RWPE1 (cell line): ENCODE data around the gene DIDO1.

Experiments used
- CTCF ChIA-PET: fragments of 350-600 bp; sonication (Branson Sonifier 250); formaldehyde crosslinking; extraction: SDS; loops from one replicate; lab custom pipeline; 2021; lab: Yijun Ruan, JAX
- POLR2A ChIA-PET: fragments of 400-600 bp; formaldehyde crosslinking; extraction: SDS; loops from one replicate; lab custom pipeline; 2020; ENCODE audit warnings: antibody characterized with exemption; ENCODE audit not compliant: low non-redundant PET; lab: Yijun Ruan, JAX
- DNase-seq: peaks from one replicate; pipeline ENCODE4 v3.0.0; 2012; ENCODE audit warnings: low spot score
- H3K27ac ChIP-seq: fragments of 450-650 bp; 2 replicates; pipeline ENCODE4 v1.5.1; 2017
- TF ChIP-seq, protein P1 (sequence below): fragments of 450-650 bp; conservative IDR thresholded peaks from 2 replicates; pipeline ENCODE4 v1.5.1; 2017; ENCODE audit warnings: low read depth, mild to moderate bottlenecking

Gene DIDO1

DNA sequence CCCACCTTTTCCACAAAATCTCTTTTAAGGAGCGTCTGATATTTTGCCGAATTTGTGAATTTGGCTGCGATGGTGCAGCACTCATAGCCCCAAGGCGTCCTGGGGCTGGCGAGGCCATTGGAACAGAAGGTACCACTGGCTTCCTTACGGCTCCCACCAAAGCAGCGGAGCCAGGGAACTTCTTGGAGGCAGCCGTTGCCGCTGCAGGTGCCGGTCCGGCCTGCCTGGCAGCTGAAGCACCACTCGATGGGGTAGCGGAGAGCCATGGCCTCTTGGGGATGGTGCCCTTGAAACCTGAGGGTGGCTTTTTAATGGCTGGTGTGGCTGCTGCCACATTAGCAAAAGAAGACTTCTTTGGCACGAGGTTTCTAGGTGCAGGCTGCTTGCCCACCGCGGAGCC is 29.8 kb downstream of the DIDO1 start:
- CTCF ChIA-PET, result interaction anchor here (0.6 kb wide), 1 partner anchor 10 kb away, joined by 3 read pairs; no protein-coding TSS in a partner anchor
- POLR2A ChIA-PET, result no interaction called here
- no peak for DNase-seq
- no peak overlapping the region for H3K27ac ChIP-seq
- TF ChIP-seq, protein P1, sequence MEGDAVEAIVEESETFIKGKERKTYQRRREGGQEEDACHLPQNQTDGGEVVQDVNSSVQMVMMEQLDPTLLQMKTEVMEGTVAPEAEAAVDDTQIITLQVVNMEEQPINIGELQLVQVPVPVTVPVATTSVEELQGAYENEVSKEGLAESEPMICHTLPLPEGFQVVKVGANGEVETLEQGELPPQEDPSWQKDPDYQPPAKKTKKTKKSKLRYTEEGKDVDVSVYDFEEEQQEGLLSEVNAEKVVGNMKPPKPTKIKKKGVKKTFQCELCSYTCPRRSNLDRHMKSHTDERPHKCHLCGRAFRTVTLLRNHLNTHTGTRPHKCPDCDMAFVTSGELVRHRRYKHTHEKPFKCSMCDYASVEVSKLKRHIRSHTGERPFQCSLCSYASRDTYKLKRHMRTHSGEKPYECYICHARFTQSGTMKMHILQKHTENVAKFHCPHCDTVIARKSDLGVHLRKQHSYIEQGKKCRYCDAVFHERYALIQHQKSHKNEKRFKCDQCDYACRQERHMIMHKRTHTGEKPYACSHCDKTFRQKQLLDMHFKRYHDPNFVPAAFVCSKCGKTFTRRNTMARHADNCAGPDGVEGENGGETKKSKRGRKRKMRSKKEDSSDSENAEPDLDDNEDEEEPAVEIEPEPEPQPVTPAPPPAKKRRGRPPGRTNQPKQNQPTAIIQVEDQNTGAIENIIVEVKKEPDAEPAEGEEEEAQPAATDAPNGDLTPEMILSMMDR, result no peak

DNA sequence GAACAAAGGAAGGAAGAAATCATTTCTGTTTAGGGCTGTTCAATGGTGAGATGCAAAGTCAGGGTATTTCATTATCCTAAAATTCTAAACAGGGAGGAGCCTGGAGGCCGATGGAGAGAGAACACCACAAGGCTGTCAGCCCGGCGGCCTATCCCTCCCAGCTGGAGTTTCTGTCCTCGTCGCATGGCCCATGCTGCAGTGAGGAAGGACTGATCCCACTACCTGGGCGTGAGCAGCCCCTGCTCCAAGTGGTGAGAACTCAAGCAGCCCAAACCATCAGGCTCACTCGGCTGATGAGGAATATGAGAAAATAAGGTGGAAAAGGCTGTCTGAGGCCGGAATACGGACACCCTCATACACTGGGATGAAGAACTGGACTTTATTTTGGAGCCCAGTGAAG is 30.8 kb downstream of the DIDO1 start:
- POLR2A ChIA-PET, result no interaction called here
- DNase-seq, result no peak
- peak overlapping the region; percentile 5; the same call in 1 of the 2 replicates for H3K27ac ChIP-seq
- TF ChIP-seq, protein P1, result no peak
- CTCF ChIA-PET, result no interaction called here

DNA sequence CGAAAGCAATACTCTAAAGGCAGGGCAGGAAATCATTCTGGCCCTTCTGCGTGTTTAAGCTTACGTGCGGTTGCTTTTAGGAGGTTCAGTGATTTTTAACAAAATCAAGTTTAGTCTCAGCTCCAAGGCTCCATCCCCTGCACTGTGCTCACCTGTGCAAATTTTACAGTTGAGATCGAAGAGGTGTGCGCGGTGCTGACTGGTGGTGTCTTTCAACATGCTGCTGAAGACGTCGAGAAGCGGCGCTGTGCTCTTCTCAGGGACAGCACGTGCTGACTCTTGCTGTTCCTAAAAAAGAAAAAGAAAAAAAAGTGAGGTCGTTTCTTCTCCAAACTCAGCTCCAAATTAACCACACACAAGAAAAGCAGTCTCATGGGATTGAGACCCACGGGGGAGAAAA is 32.0 kb downstream of the DIDO1 start:
- ChIA-PET POLR2A (interaction anchor here (0.5 kb wide), 1 partner anchor 10 kb away, joined by 3 read pairs; no protein-coding TSS in a partner anchor), CTCF (interaction anchor here (0.6 to 2.2 kb wide), 2 partner anchors 19 to 80 kb away, joined by 3 to 7 read pairs; no protein-coding TSS in a partner anchor)
- TF ChIP-seq, protein P1, result no peak
- H3K27ac ChIP-seq, result no peak overlapping the region
- no peak for DNase-seq

DNA sequence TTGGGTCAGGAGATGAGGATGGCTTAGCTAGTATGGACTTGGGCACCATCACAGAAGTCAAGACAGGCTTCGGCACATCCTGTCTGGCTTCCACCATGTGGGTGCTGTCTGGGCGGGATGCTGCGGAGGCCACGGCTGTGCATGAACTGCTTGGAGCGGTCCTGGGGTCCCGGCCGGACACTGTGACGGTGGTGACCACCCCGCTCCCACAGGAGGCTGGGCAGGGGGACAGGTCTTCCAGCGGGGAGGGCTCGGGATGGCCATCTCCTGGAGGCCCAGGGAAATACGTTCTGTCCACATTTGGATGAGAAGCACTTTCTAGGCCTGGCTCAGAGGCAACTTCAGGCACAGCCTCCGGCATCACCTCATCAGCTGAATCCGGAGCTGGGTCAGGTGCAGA is 32.6 kb downstream of the DIDO1 start:
- TF ChIP-seq, protein P1, result no peak
- POLR2A ChIA-PET, result no interaction called here

DNA sequence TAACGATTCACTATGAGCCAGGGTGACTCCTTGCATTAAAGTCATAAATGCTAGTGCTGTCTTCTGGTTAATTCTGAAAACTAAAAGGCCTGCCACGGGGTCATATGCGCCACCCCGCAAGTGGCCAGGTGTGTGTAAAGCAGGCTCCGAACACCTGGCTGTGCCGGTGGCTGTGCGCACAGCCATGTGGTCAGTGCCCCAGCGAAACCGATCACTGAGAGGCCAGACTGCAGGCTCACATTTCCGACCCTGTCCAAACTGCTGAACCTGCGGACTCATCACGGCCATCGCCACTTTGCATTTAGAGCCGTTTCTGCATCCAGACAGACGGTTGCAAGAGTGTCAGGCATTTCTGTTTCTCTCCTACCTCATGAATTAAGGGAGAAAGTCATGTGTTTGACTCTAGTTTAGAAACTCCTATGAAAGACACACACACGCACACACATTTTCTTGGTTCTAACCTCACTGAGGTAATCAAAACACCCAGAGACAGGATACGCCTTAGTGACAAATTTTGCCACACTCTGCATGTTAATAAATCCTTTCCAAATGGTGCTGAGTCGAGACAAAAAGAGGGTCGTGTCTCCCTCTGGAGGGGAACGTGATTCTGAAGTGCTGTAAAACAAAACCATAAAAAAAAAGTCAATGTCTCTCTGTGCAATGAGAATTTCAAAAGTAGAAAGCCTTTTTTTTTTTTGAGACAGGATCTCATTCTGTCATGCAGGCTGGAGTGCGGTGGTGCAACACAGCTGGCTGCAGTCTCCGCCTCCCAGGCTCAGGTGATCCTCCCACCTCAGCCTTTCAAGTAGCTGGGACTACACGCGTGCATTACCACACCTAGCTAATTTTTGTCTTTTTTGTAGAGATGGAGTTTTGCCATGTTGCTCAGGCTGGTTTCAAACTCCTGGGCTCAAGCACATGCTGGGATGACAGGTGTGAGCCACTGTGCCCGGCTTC is 33.7 kb downstream of the DIDO1 start:
- no peak overlapping the region for H3K27ac ChIP-seq
- TF ChIP-seq, protein P1, result no peak
- ChIA-PET POLR2A (no interaction called here), CTCF (interaction anchor here (0.6 to 2.2 kb wide), 4 partner anchors 17 to 420 kb away, joined by 4 to 7 read pairs (median 4); no protein-coding TSS in a partner anchor)
- no peak for DNase-seq

More for the DNA sequence above, 32.6 kb downstream of the DIDO1 start:
- CTCF ChIA-PET, result interaction anchor here (0.6 to 2.2 kb wide), 4 partner anchors 18 to 421 kb away, joined by 3 to 7 read pairs (median 4); no protein-coding TSS in a partner anchor
- no peak overlapping the region for H3K27ac ChIP-seq
- DNase-seq, result no peak

DNA sequence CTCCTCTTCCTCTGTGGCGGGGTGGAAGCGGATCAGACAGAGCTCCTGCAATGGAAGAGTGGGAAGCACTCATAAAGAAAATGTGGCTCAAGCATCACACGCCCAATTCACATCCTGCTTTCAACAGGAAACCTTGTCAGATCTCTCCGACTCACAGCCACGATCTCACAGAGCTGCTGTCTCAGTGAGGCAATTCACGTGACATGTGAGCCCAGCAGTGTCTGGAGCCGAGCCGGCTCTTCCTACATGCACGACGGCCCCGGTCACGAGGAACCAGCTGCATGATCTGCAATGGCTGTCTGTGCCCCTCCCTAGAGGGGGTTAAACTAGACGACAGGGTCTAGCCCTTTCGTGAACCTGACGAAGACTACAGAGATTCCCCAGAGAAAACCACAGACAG is 35.2 kb downstream of the DIDO1 start:
- peak overlapping the region; percentile 18 for H3K27ac ChIP-seq
- ChIA-PET CTCF (interaction anchor here (1.1 kb wide), 1 partner anchor 8 kb away, joined by 4 read pairs; no protein-coding TSS in a partner anchor), POLR2A (no interaction called here)
- no peak for DNase-seq
- TF ChIP-seq, protein P1, result no peak
